NCI-H2107 (cell line): ENCODE data around the gene BMP7.

Experiments
- DNase-seq: peaks from one replicate; lab custom pipeline; 2025; lab: John Stamatoyannopoulos, UW

The BMP7 gene

GRCh38 chr20:57266291-57267157, at the start of gene BMP7:
BMP7 (minus strand) TSS chr20:57266641; CDS start chr20:57266122, 519 bp downstream.
- no peak for DNase-seq

GRCh38 chr20:57315976-57316480, 49.6 kb upstream of the BMP7 start:
- no peak for DNase-seq

DNA sequence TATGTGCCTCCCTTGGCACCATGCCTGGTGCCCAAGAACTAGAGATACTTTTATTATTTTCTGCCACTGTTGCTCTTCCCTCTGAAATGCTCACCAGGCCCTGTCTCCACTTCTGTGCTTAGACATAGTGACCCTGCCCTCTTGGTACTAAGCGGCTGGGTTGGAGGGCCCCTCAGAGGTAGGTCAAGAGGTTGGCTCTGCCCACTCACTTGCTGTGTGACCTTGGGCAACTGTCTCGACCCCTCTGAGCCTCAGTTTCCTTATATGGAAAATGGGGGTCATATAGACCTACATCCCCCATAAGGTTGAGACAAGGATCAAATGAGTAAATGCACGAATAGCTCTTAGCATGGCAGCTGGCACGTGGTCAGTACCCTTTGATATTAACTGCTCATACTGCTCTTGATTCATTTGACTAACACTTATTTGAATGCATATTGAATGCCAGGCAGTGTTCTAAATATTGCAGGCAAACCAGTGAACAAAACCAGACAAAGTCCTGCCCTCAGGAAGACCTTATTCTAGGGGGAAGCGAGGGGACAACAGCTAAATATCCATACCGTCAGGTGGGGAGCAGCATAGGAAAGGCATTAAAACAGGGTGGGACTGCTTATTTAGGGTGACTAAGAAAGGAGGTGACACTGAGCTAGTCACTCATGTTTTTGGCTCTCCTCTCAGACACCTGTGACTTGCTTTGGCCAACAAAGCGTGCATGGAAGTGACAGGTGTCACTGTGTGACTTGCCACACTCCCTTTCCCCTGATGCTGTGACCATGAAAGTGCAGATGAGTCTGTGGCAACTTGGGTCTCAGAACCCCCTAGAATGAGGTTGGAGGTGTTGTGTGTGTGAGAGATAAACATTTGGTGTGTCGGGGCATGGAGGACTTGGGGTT, 48.9 kb upstream of the BMP7 start:
- no peak for DNase-seq

- no peak for DNase-seq
Measured at GRCh38 chr20:57313951-57314350, 47.5 kb upstream of the BMP7 start.

- no peak for DNase-seq
Measured at GRCh38 chr20:57313230-57313629, 46.8 kb upstream of the BMP7 start.

DNA sequence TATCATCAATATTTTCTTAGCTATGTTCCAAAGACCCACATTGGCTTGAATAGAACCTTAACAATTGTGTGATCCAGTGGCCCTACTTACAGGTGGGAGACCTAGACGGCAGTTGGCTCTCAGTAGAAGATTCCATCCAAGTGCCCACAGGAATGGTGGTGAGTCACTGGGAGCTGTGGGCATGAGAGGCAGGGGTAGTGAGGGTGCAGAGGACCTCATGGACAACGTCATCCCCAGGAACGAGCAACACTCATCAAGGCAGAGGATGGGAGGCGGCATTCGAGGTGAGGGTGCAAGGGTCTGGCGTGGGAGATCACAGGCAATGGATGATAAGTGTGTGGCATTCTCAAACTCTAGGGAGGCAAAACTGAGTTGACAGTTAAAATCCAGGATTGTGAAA, 45.7 kb upstream of the BMP7 start:
- no peak for DNase-seq

DNA sequence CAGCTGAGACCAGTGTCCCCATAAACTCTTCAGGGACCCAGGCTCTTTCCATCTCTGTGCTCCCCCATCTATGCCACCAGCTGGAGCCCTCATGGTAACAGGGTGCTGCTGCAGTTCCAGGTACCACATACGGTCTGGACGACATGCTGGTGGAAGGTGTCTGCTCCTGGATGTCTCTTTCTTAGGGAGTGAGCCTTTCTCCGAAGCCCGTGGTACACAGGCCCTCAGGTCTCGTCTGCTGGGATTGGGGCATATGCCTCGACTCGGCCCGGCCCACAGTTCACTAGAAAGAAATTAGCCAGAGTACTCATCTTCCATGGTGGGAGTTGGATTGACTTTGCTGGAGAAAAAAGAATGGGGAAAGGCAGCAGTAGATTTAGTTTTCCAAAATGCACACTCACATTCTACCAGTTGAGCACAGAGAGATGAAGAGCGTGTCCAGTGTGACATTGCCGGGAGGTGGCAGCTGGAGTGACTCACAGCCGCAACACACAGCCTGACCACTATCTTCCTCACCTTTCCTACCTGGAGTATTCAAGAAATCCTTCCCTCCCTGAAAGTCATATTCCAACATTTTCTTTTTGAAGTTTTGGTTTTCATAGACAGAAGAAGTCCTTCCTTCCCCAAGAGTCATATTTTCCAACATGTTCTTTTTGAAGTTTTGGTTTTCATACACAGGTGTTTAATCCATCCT, 44.5 kb upstream of the BMP7 start:
- no peak for DNase-seq

GRCh38 chr20:57309544-57310115, 43.2 kb upstream of the BMP7 start:
- no peak for DNase-seq

- DNase-seq = no peak
Measured at GRCh38 chr20:57308451-57309271, 42.2 kb upstream of the BMP7 start.

- no peak for DNase-seq
Measured at GRCh38 chr20:57306747-57307146, 40.3 kb upstream of the BMP7 start.

- no peak for DNase-seq
Measured at GRCh38 chr20:57301026-57301425, 34.6 kb upstream of the BMP7 start.

- no peak for DNase-seq
Measured at GRCh38 chr20:57298457-57298856, 32.0 kb upstream of the BMP7 start.

- DNase-seq = no peak
Measured at GRCh38 chr20:57294550-57294949, 28.1 kb upstream of the BMP7 start.

- DNase-seq = no peak
Measured at GRCh38 chr20:57293995-57294394, 27.6 kb upstream of the BMP7 start.

DNA sequence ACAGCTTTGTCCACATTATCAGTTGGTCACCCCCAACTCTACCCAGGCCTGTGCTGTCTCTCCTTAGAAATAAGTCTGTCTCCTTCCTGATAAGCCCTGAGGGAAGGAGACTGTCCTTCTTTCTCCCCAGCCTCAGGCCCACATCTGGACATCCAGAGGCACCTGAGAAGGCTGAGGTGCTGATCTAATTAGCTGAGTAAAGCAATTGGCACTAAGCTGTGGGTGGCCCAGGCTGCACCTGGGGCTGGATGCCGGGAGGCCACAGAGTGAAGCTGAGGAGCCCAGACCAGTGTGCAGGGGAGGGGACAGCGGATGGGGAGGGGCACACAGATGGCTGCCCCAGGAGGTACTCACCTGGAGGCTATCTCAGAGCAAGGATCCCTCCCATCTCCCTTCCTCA, 26.2 kb upstream of the BMP7 start:
- no peak for DNase-seq

GRCh38 chr20:57291694-57292093, 25.3 kb upstream of the BMP7 start:
- no peak for DNase-seq

DNA sequence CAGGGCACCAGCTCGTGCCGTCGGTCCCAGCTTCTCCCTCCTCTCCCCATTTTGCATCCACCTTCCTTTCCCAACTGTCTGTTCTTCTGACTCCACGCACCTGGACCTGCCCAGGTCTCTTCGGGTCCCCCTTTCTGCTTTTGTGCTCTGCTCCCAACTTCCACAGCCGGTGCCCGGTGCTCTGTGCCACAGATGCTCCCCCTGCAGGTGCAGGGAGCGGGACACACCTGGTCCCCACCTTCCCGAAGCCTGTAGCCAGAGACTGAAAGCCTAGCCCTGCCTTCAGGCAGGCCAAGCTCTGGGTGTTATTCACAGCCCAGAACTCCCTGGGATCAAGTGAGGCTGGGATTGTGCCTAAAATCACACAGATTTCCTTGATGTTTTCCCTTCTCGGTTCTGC, 24.6 kb upstream of the BMP7 start:
- no peak for DNase-seq

GRCh38 chr20:57290178-57290484, 23.7 kb upstream of the BMP7 start:
- no peak for DNase-seq

GRCh38 chr20:57289391-57290177, 23.1 kb upstream of the BMP7 start:
- DNase-seq = no peak

- no peak for DNase-seq
Measured at GRCh38 chr20:57288651-57289277, 22.3 kb upstream of the BMP7 start.
